B cell (primary cell): ENCODE data around the gene PHACTR3. TPM values are rescaled to one million over a fixed set of nuclear protein-coding genes. Genes with fewer than 3 reads are reported as not detected.

Source experiments
- ATAC-seq: fragments of 200-7000 bp; cut with Tn5 transposase; one replicate; pipeline ENCODE4 v1.10.0; 2021; ENCODE audit warnings: low read depth, mild to moderate bottlenecking, moderate number of reproducible peaks, moderate library complexity
- CTCF ChIA-PET: fragments of 350-600 bp; sonication (Branson Sonifier 250); formaldehyde crosslinking; loops from one replicate; lab custom pipeline; 2021; ENCODE audit warnings: antibody characterized with exemption, inconsistent platforms; lab: Charles Lee
- POLR2A ChIA-PET: fragments of 350-600 bp; sonication (Branson Sonifier 250); formaldehyde crosslinking; loops from one replicate; lab custom pipeline; 2021; ENCODE audit warnings: antibody characterized with exemption; lab: Charles Lee
- DNase-seq: peaks from one replicate; pipeline ENCODE4 v3.0.0; 2013
- H2AFZ ChIP-seq: 2 replicates; pipeline ENCODE4 v1.6.1; 2012; ENCODE audit warnings: mild to moderate bottlenecking, low read depth, low read length; ENCODE audit not compliant: insufficient read depth, poor library complexity, severe bottlenecking
- H3K27ac ChIP-seq, 2 donors: 1 replicate in 1 of 2; 2 replicates in 1 of 2; pipeline ENCODE4 v1.5.1; 2012 to 2013; ENCODE audit warnings: low read length in 2 of 2, mild to moderate bottlenecking in 2 of 2, moderate library complexity in 1 of 2
- H3K27me3 ChIP-seq, 4 experiments: fragments of 200-600 bp in 1 of 4; sonication (generic) in 1 of 4; replicated peaks in 1 of 4; 1 replicate in 2 of 4; 2 replicates in 2 of 4; pipeline versions ENCODE4 v1.6.1 to v1.7.0; 2013 to 2016; ENCODE audit warnings: low read length in 3 of 4, mild to moderate bottlenecking in 2 of 4, mixed read lengths in 1 of 4, moderate library complexity in 1 of 4; ENCODE audit not compliant: insufficient read depth in 4 of 4, control insufficient read depth in 3 of 4; ENCODE audit errors: control extremely low read depth in 1 of 4
- H3K36me3 ChIP-seq, 2 experiments: replicated peaks in 1 of 2; 1 replicate in 1 of 2; 2 replicates in 1 of 2; pipeline versions ENCODE4 v1.6.1 to v1.7.1; 2013; ENCODE audit warnings: low read length in 1 of 2; ENCODE audit not compliant: insufficient read depth in 2 of 2, control insufficient read depth in 1 of 2; ENCODE audit errors: control extremely low read depth in 1 of 2, extremely low read depth in 1 of 2
- H3K4me1 ChIP-seq, 2 donors: fragments of 200-600 bp in 1 of 2; sonication (generic) in 1 of 2; 1 replicate in 1 of 2; 2 replicates in 1 of 2; pipeline versions ENCODE4 v1.5.1 to v1.6.1; 2013 to 2017; ENCODE audit warnings: low read length in 2 of 2; ENCODE audit not compliant: control insufficient read depth in 2 of 2, insufficient read depth in 2 of 2
- H3K4me2 ChIP-seq: replicated peaks from 2 replicates; pipeline ENCODE3; 2012; ENCODE audit warnings: mild to moderate bottlenecking, low read depth, low read length; ENCODE audit not compliant: poor library complexity, severe bottlenecking
- H3K4me3 ChIP-seq, 5 experiments: fragments of 200-600 bp in 1 of 5; sonication (generic) in 1 of 5; 1 replicate in 3 of 5; 2 replicates in 2 of 5; pipeline versions ENCODE4 v1.5.1 to v1.7.0; 2011 to 2016; ENCODE audit warnings: low read length in 4 of 5, mild to moderate bottlenecking in 4 of 5, low read depth in 2 of 5, control low read depth in 1 of 5, moderate library complexity in 1 of 5; ENCODE audit not compliant: insufficient read depth in 1 of 5; ENCODE audit errors: control extremely low read depth in 1 of 5, extremely low read depth in 1 of 5
- H3K79me2 ChIP-seq: fragments of 200-600 bp; sonication (generic); one replicate; pipeline ENCODE4 v1.6.0; 2016; ENCODE audit warnings: low read length; ENCODE audit not compliant: control insufficient read depth, insufficient read depth
- H3K9ac ChIP-seq: fragments of 200-600 bp; sonication (generic); 2 replicates; pipeline ENCODE4 v1.6.1; 2017; ENCODE audit warnings: mild to moderate bottlenecking, low read length, moderate library complexity
- H3K9me3 ChIP-seq, 3 donors: one replicate each; pipeline versions ENCODE4 v1.6.1 to v1.7.1; 2013; ENCODE audit warnings: low read length in 2 of 3; ENCODE audit not compliant: control insufficient read depth in 2 of 3, insufficient read depth in 1 of 3; ENCODE audit errors: control extremely low read depth in 1 of 3
- H4K20me1 ChIP-seq: 2 replicates; pipeline ENCODE4 v1.6.0; 2012; ENCODE audit warnings: mild to moderate bottlenecking, low read length; ENCODE audit not compliant: insufficient read depth, control insufficient read depth, poor library complexity, severe bottlenecking
- H3K27ac Mint-ChIP-seq: one replicate; pipeline ENCODE4 v1.8.0; 2021; ENCODE audit warnings: mixed read lengths
- H3K27me3 Mint-ChIP-seq: one replicate; pipeline ENCODE4 v1.8.0; 2021; ENCODE audit warnings: mixed read lengths
- H3K4me1 Mint-ChIP-seq: one replicate; pipeline ENCODE4 v1.8.0; 2021; ENCODE audit warnings: mixed read lengths
- H3K4me3 Mint-ChIP-seq: one replicate; pipeline ENCODE4 v1.8.0; 2021; ENCODE audit warnings: mixed read lengths
- H3K9me3 Mint-ChIP-seq: one replicate; pipeline ENCODE4 v1.8.0; 2022; ENCODE audit warnings: mixed read lengths; ENCODE audit not compliant: insufficient read depth
- CTCF ChIP-seq: fragments of 200-600 bp; IDR thresholded peaks from one replicate; pipeline ENCODE4 v1.8.0; 2022; ENCODE audit warnings: antibody characterized with exemption, mild to moderate bottlenecking
- EZH2 ChIP-seq: IDR thresholded peaks from 2 replicates; pipeline ENCODE4 v1.6.1; 2012; ENCODE audit warnings: borderline replicate concordance, low read depth, mild to moderate bottlenecking, moderate library complexity, low read length; ENCODE audit not compliant: insufficient read depth, poor library complexity, severe bottlenecking
- WGBS: methylation state at CpG from one replicate; pipeline ENCODE4 v1.1.5; 2013; ENCODE audit warnings: missing lambda C conversion rate; ENCODE audit not compliant: insufficient coverage; 5-methylcytosine and 5-hydroxymethylcytosine counted together
- intact Hi-C: fragments of 100-400 bp; cut with micrococcal nuclease; formaldehyde crosslinking; loops from one replicate; pipeline ENCODE4 v1.10.0; 2022
- polyA plus RNA-seq: library from polyadenylated mRNA; depleted of rRNA; stranded (reverse); fragments of >200 nt; gene quantifications from 2 replicates; pipeline ENCODE4 v1.2.3, GENCODE V29; 2012
- total RNA-seq, 2 donors: library from RNA; stranded (reverse); fragments of 120-200 nt in 1 of 2; gene quantifications; 1 replicate in 1 of 2; 2 replicates in 1 of 2; pipeline versions ENCODE4 v1.2.3 to v1.2.4, GENCODE V29; 2013 to 2022

PHACTR3 gene
- total and polyA plus RNA-seq, 2 donors (not counting 1 experiment from before 2014, with no cell fraction given): not detected

- H3K9me3 ChIP-seq: no peaks in the 10 kb centered on the region
- CTCF ChIA-PET: no interaction called here
These were observed 114.4 kb downstream of the PHACTR3 start for GRCh38 chr20:59718751-59719150.

GRCh38 chr20:59720013-59720412 is 115.7 kb downstream of the PHACTR3 start:
- no peak overlapping the region for H3K27ac ChIP-seq
- H3K36me3 ChIP-seq: no peaks in the 10 kb centered on the region
- Mint-ChIP-seq H3K4me1 (no peaks in the 10 kb centered on the region), H3K27me3 (peaks cover 11% of the 10 kb centered on the region), H3K9me3 (no peaks in the 10 kb centered on the region), H3K27ac (no peak overlapping the region), H3K4me3 (no peak overlapping the region)
- ATAC-seq (no peak), DNase-seq (no peak)
- H3K4me3 ChIP-seq: no peak overlapping the region
- no peaks in the 10 kb centered on the region for H3K27me3 ChIP-seq
- H2AFZ ChIP-seq: no peak overlapping the region
- CTCF ChIA-PET: no interaction called here
- 94% methylated on average over 8 of the region's 10 CpGs for WGBS
- peaks cover 0 to 8% (median 0%) of the 10 kb centered on the region in 3 donors for H3K9me3 ChIP-seq
- TF ChIP-seq EZH2 (no peak), CTCF (no peak)
- H3K79me2 ChIP-seq: no peaks in the 10 kb centered on the region
- no peak overlapping the region for H3K9ac ChIP-seq
- no peaks in the 10 kb centered on the region for H3K4me1 ChIP-seq
- no peak overlapping the region for H3K4me2 ChIP-seq
- POLR2A ChIA-PET: no interaction called here
- intact Hi-C loops: no loop called here
- H4K20me1 ChIP-seq: no peaks in the 10 kb centered on the region

More at GRCh38 chr20:59718751-59719150, 114.4 kb downstream of the PHACTR3 start:
- POLR2A ChIA-PET: no interaction called here
- intact Hi-C loops: no loop called here
- no peak for DNase-seq
- Mint-ChIP-seq H3K27ac (no peak overlapping the region), H3K4me1 (no peaks in the 10 kb centered on the region), H3K4me3 (no peak overlapping the region), H3K9me3 (no peaks in the 10 kb centered on the region), H3K27me3 (peaks cover 11% of the 10 kb centered on the region)
- Histone ChIP-seq H3K9ac (no peak overlapping the region), H4K20me1 (no peaks in the 10 kb centered on the region), H3K36me3 (no peaks in the 10 kb centered on the region), H3K27ac (no peak overlapping the region), H3K27me3 (no peaks in the 10 kb centered on the region), H2AFZ (no peak overlapping the region), H3K4me2 (no peak overlapping the region), H3K4me1 (no peaks in the 10 kb centered on the region), H3K4me3 (no peak overlapping the region), H3K79me2 (no peaks in the 10 kb centered on the region)
- 91% methylated on average over 9 of the region's 12 CpGs for WGBS
- no peak for TF ChIP-seq EZH2
- TF ChIP-seq CTCF: no peak
- ATAC-seq: no peak
